CD4-positive, alpha-beta T cell (primary cell): Measurements from ENCODE around the gene AQP6. TPM values are rescaled to one million over a fixed set of nuclear protein-coding genes. Genes with fewer than 3 reads are reported as not detected.

Experiments
- ATAC-seq: fragments of 200-7000 bp; cut with Tn5 transposase; one replicate; pipeline ENCODE4 v1.10.0; 2022; ENCODE audit warnings: mild to moderate bottlenecking; ENCODE audit not compliant: poor library complexity
- CTCF ChIA-PET: fragments of 350-600 bp; sonication (Branson Sonifier 250); formaldehyde crosslinking; loops from one replicate; lab custom pipeline; 2021; ENCODE audit warnings: antibody characterized with exemption, inconsistent platforms; lab: Charles Lee
- POLR2A ChIA-PET: fragments of 350-600 bp; sonication (Branson Sonifier 250); formaldehyde crosslinking; loops from one replicate; lab custom pipeline; 2021; ENCODE audit warnings: antibody characterized with exemption, inconsistent platforms; lab: Charles Lee
- DNase-seq, 14 experiments: peaks; one replicate each; pipeline ENCODE4 v3.0.0-alpha.2; 2013 to 2020; ENCODE audit warnings: mixed read lengths in 2 of 14
- H3K27ac ChIP-seq, 2 donors: one replicate each; pipeline versions ENCODE4 v1.5.1 to v1.7.0; 2013; ENCODE audit warnings: low read length in 2 of 2, low read depth in 1 of 2, mild to moderate bottlenecking in 1 of 2
- H3K27me3 ChIP-seq, 2 experiments: 1 replicate in 1 of 2; 2 replicates in 1 of 2; pipeline versions ENCODE4 v1.6.1 to v1.7.0; 2013; ENCODE audit warnings: low read length in 2 of 2, control low read depth in 1 of 2, mild to moderate bottlenecking in 1 of 2, moderate library complexity in 1 of 2; ENCODE audit not compliant: insufficient read depth in 2 of 2, control insufficient read depth in 1 of 2
- H3K36me3 ChIP-seq: one replicate; pipeline ENCODE4 v1.6.1; 2013; ENCODE audit warnings: low read length, control low read depth; ENCODE audit not compliant: insufficient read depth
- H3K4me1 ChIP-seq: one replicate; pipeline ENCODE4 v1.6.1; 2013; ENCODE audit warnings: low read length, control low read depth; ENCODE audit not compliant: insufficient read depth
- H3K4me3 ChIP-seq: one replicate; pipeline ENCODE4 v1.5.1; 2013; ENCODE audit warnings: mild to moderate bottlenecking, low read length, moderate library complexity
- H3K9me3 ChIP-seq, 2 experiments: 1 replicate in 1 of 2; 2 replicates in 1 of 2; pipeline versions ENCODE4 v1.6.1 to v1.7.0; 2013; ENCODE audit warnings: low read length in 2 of 2, mild to moderate bottlenecking in 2 of 2, control low read depth in 1 of 2, moderate library complexity in 1 of 2; ENCODE audit not compliant: control insufficient read depth in 1 of 2, insufficient read depth in 1 of 2
- H3K27ac Mint-ChIP-seq: one replicate; pipeline ENCODE4 v1.8.0; 2020; ENCODE audit warnings: mixed read lengths
- H3K27me3 Mint-ChIP-seq: one replicate; pipeline ENCODE4 v1.8.0; 2021; ENCODE audit warnings: mixed read lengths
- H3K36me3 Mint-ChIP-seq: one replicate; pipeline ENCODE4 v1.8.0; 2021; ENCODE audit warnings: low read depth, mixed read lengths
- H3K4me1 Mint-ChIP-seq: one replicate; pipeline ENCODE4 v1.8.0; 2021; ENCODE audit warnings: low read depth, mixed read lengths
- H3K4me3 Mint-ChIP-seq: one replicate; pipeline ENCODE4 v1.8.0; 2020; ENCODE audit warnings: mild to moderate bottlenecking, mixed read lengths
- H3K9me3 Mint-ChIP-seq: one replicate; pipeline ENCODE4 v1.8.0; 2020; ENCODE audit warnings: mixed read lengths
- intact Hi-C, 2 experiments: fragments of 100-400 bp; cut with DNase I in 1 of 2; cut with micrococcal nuclease in 1 of 2; formaldehyde crosslinking; loops; one replicate each; pipeline versions ENCODE4 v1.15.1 to v1.9.0; 2023 to 2025; cut with DNase I, micrococcal nuclease
- total RNA-seq, 174 experiments: library from RNA in 2 of 174; stranded (reverse) in 2 of 174; gene quantifications; one replicate each; pipeline ENCODE4 v1.2.3 and lab custom pipeline; 2021 to 2026
- TF ChIP-seq, protein P1 (sequence below): fragments of 200-600 bp; IDR thresholded peaks from one replicate; pipeline ENCODE4 v1.8.0; 2022; ENCODE audit warnings: antibody characterized with exemption, mild to moderate bottlenecking

The AQP6 gene
- total RNA-seq, 2 experiments from 2014 or later, result not detected

DNA sequence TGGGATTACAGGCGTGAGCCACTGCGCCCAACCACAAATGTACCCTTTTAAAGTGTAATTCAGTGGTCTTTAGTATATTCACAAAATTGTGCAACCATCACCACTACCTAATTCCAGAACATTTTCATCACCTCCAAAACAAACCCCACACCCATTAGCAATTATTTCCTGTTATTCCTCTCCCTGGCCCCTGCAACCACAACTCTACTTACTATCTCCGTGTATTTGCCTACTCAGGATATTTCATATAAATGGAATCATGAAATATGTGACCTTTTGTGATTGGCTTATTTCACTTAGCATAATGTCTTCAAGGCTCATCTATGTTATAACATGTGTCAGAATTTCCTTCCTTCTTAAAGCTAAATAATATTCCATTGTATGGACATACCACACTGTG lies 38.2 kb upstream of the AQP6 start:
- no peak overlapping the region for H3K4me3 Mint-ChIP-seq
- no peaks in the 10 kb centered on the region for H3K36me3 Mint-ChIP-seq
- Histone ChIP-seq H3K4me1 (no peaks in the 10 kb centered on the region), H3K9me3 (no peaks in the 10 kb centered on the region), H3K27me3 (peaks cover 0 to 5% of the 10 kb centered on the region in 2 experiments), H3K27ac (no peak overlapping the region), H3K4me3 (no peak overlapping the region), H3K36me3 (no peaks in the 10 kb centered on the region)
- DNase-seq, result no peak
- H3K9me3 Mint-ChIP-seq, result no peaks in the 10 kb centered on the region
- TF ChIP-seq, protein P1, sequence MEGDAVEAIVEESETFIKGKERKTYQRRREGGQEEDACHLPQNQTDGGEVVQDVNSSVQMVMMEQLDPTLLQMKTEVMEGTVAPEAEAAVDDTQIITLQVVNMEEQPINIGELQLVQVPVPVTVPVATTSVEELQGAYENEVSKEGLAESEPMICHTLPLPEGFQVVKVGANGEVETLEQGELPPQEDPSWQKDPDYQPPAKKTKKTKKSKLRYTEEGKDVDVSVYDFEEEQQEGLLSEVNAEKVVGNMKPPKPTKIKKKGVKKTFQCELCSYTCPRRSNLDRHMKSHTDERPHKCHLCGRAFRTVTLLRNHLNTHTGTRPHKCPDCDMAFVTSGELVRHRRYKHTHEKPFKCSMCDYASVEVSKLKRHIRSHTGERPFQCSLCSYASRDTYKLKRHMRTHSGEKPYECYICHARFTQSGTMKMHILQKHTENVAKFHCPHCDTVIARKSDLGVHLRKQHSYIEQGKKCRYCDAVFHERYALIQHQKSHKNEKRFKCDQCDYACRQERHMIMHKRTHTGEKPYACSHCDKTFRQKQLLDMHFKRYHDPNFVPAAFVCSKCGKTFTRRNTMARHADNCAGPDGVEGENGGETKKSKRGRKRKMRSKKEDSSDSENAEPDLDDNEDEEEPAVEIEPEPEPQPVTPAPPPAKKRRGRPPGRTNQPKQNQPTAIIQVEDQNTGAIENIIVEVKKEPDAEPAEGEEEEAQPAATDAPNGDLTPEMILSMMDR, result no peak
- no peaks in the 10 kb centered on the region for H3K4me1 Mint-ChIP-seq
- ATAC-seq, result no peak
- ChIA-PET CTCF (no interaction called here), POLR2A (no interaction called here)
- no peaks in the 10 kb centered on the region for H3K27me3 Mint-ChIP-seq
- no peak overlapping the region for H3K27ac Mint-ChIP-seq
- intact Hi-C loops, result no loop called here

DNA sequence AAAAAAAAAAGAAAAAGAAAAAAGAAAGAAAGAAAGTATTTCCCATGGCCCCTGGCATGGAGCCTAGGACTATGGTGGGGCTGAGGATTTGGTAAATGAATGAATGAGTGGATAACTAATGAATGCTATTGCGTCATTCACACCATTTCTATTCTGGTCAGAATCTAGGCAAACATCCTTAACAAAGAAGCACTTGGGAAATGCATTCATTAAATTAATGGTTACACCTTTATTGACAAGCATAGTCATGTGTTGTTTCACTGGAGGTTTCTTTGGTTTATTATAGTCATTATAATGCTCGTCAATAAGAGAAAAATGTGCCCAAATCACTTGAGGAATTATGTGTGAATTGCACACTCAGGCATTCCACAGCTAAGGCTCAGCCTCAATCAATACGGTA lies 35.8 kb upstream of the AQP6 start:
- no peaks in the 10 kb centered on the region for H3K36me3 ChIP-seq
- H3K4me3 Mint-ChIP-seq, result no peak overlapping the region
- H3K4me1 Mint-ChIP-seq, result no peaks in the 10 kb centered on the region
- TF ChIP-seq, protein P1, result no peak
- peaks cover 2% of the 10 kb centered on the region for H3K4me1 ChIP-seq
- no peaks in the 10 kb centered on the region for H3K36me3 Mint-ChIP-seq
- intact Hi-C loops, result no loop called here
- DNase-seq (no peak), ATAC-seq (no peak)
- no peak overlapping the region for H3K4me3 ChIP-seq
- POLR2A ChIA-PET, result no interaction called here
- no peak overlapping the region for H3K27ac Mint-ChIP-seq
- no peaks in the 10 kb centered on the region for H3K27me3 ChIP-seq
- no peaks in the 10 kb centered on the region for H3K27me3 Mint-ChIP-seq
- H3K27ac ChIP-seq, result no peak overlapping the region
- no peaks in the 10 kb centered on the region for H3K9me3 Mint-ChIP-seq
- no peaks in the 10 kb centered on the region for H3K9me3 ChIP-seq
- CTCF ChIA-PET, result interaction anchor here (1.7 to 1.9 kb wide), 2 partner anchors 9 to 30 kb away, joined by 3 to 5 read pairs; no protein-coding TSS in a partner anchor

DNA sequence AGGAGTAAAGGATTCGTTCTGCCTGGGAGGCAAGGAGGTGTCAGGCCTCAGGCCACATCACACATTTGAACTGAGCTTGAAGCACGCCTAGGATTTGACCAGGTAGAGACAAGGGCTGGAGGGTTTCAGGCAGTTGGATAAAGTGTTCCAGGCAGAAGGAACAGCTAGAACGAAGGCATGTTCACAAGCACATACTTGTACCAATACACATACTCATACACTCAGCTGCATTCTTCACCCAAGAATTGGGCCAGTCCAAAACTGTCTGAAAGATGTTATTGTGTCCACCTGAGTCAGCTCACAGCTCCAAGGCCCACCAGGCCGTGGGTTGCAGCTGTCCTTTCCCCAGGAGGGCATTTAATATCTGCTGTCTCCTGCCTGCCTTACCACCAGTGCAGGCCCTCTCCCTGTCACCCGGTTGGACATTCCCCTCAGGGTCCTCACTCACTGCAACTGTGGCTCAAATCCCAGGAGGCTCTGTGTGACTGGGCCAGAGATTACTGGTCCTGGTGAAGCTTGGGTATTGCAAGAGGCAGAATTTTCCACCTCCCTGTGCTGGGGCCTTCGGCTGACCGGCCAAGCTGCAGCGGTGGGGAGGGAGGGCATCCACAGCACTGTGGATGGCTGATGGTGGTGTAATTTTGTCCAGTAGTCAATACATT lies 35.0 kb upstream of the AQP6 start:
- Histone ChIP-seq H3K4me1 (peaks cover 11% of the 10 kb centered on the region), H3K27me3 (no peaks in the 10 kb centered on the region), H3K4me3 (no peak overlapping the region), H3K9me3 (no peaks in the 10 kb centered on the region), H3K36me3 (no peaks in the 10 kb centered on the region), H3K27ac (no peak overlapping the region)
- ChIA-PET CTCF (interaction anchor here (1.7 to 1.9 kb wide), 2 partner anchors 8 to 29 kb away, joined by 3 to 5 read pairs; no protein-coding TSS in a partner anchor), POLR2A (no interaction called here)
- Mint-ChIP-seq H3K27me3 (no peaks in the 10 kb centered on the region), H3K9me3 (no peaks in the 10 kb centered on the region), H3K27ac (no peak overlapping the region), H3K36me3 (no peaks in the 10 kb centered on the region), H3K4me1 (peaks cover 4% of the 10 kb centered on the region), H3K4me3 (no peak overlapping the region)
- TF ChIP-seq, protein P1, result no peak
- ATAC-seq, result no peak
- intact Hi-C loops, result no loop called here
- no peak for DNase-seq
